ENCODE measurements around the gene GRB2. TPM values are rescaled to one million over a fixed set of nuclear protein-coding genes. Genes with fewer than 3 reads are reported as not detected.
"Not testable (repeated sequence)": the region's sequence is repeated elsewhere in the genome, so short reads cannot be mapped to it uniquely, and the experiment has no call there.

The GRB2 gene
- total RNA-seq (2022) (113 and 115 TPM in 2 replicates), Bru-seq, nascent RNA (percentile 85 among the genes with signal in this experiment), BruChase-seq, experiment 1, labeled RNA remaining after a 2-hour chase (percentile 85 among the genes with signal in this experiment), BruChase-seq, experiment 2, labeled RNA remaining after a 6-hour chase (percentile 90 among the genes with signal in this experiment)
- long read RNA-seq, transcript GRB2-202 (6 exons, 3,248 nt), result major isoform, 181 of 255 reads
- long read RNA-seq, transcript GRB2-205 (5 exons, 3,182 nt), result minor isoform, 25 of 255 reads
- long read RNA-seq, partial matches to known transcripts, result 12 of 255 reads
- long read RNA-seq, other reads (novel, unspliced or antisense), result 35 of 255 reads

DNA sequence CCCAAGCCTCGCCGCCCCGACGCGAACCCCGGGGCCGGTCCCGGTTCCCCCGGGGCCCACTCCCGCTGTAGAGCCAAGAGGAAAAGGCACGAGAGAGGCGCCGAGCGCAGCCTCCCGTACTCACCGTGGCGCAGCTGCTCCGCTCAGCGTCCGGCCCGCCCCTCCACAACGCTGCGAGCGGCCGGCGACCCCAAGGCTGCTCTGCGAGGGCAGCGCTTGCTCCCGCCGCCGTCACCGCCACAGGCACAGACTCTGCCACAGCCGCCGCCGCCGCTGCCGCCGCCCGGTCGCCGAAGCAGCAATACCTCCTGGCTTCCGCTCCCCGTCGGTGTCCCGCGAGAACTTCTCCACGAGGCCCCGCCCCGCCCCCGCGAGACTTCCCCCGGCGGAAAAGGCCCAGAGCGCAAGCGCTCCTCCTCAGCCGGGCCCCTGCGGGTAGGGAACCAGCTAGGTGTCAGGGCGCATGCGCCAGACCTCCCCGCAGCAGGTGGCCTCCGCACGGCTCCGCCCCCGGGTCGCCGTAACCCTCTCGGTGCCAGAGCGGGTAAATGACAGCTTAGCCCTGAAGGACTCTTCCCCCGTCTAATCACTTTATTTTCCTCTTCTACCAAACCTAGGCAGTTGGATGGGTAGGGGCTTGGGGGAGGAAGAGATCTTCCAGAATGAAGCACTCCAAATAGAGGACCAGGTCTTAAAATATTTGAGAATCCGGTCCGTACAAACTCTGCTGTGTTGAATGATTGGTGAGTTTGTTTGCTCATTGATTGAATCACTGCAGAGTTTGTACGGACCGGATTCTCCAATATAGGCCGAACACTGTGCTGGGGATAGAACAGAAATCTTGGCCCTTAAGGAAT is at the start of gene GRB2:
TSS of gene GRB2 (minus strand) at position 314 of the 857 bp plus-strand sequence. CDS start 12,050 bp downstream, outside the sequence.
- TF ChIP-seq CTCF (IDR thresholded peaks at IDR 0.05; ENCODE audit: insufficient read depth in 1 of 2, low read depth in 1 of 2, low read length in 1 of 2, severe bottlenecking in 1 of 2, unreplicated experiment in 1 of 2), result no peak
- Histone ChIP-seq H3K27me3 (replicated peaks; ENCODE audit: control insufficient read depth, insufficient read depth, low read length) (no peaks in the 10 kb centered on the region), H3K9me3 (no peaks in the 10 kb centered on the region), H3K4me3 (ENCODE audit: low read depth, low read length) (peak within 1 kb of the TSS; percentile 70), H3K36me3 (ENCODE audit: control insufficient read depth, insufficient read depth, low read length) (no peaks in the 10 kb centered on the region), H3K4me1 (0 out of 2 replicates have a peak, but pooled peaks cover 6% of the 10 kb centered on the region)
- Mint-ChIP-seq H3K27me3 (ENCODE audit: insufficient read depth, unreplicated experiment) (no peaks in the 10 kb centered on the region), H3K27ac (ENCODE audit: unreplicated experiment) (peak within 1 kb of the TSS; percentile 71), H3K36me3 (ENCODE audit: insufficient read depth, unreplicated experiment) (peaks cover 25% of the 10 kb centered on the region), H3K4me1 (ENCODE audit: low read depth, unreplicated experiment) (peaks cover 12% of the 10 kb centered on the region), H3K9me3 (ENCODE audit: unreplicated experiment) (no peaks in the 10 kb centered on the region), H3K4me3 (ENCODE audit: unreplicated experiment) (peak within 1 kb of the TSS; percentile 78)
- intact Hi-C loops (cut with micrococcal nuclease; ENCODE audit: unreplicated experiment), result loop anchor here (1.0 to 2.0 kb wide), 2 partner anchors 116 to 135 kb away; partner anchors contain the start of genes MIF4GD and SLC25A19
- DNase-seq, result peak; percentile 99 to 100
- no TSS peak for BruUV-seq (replicated peaks)
- ChIA-PET POLR2A (interaction anchor here (0.5 to 1.8 kb wide), 20 partner anchors 9 to 370 kb away, joined by 3 to 26 read pairs (median 4); partner anchors contain the start of genes GGA3, MIF4GD, MRPS7 and SLC25A19), CTCF (interaction anchor here (0.6 to 1.8 kb wide), 13 partner anchors 9 to 450 kb away, joined by 3 to 24 read pairs (median 5); partner anchors contain the start of genes MIF4GD, SLC25A19, TSEN54 and WBP2)

- BruUV-seq (replicated peaks); H3K4me3 ChIP-seq (ENCODE audit: low read depth, low read length); CTCF ChIA-PET; H3K4me3 Mint-ChIP-seq (ENCODE audit: unreplicated experiment); DNase-seq; H3K9me3 Mint-ChIP-seq (ENCODE audit: unreplicated experiment); H3K27me3 ChIP-seq (replicated peaks; ENCODE audit: control insufficient read depth, insufficient read depth, low read length); H3K36me3 ChIP-seq (ENCODE audit: control insufficient read depth, insufficient read depth, low read length); H3K27ac Mint-ChIP-seq (ENCODE audit: unreplicated experiment); H3K27me3 Mint-ChIP-seq (ENCODE audit: insufficient read depth, unreplicated experiment); H3K9me3 ChIP-seq; intact Hi-C loops (cut with micrococcal nuclease; ENCODE audit: unreplicated experiment): not testable (repeated sequence)
- peaks cover 12% of the 10 kb centered on the region for H3K36me3 Mint-ChIP-seq (ENCODE audit: insufficient read depth, unreplicated experiment)
- peaks cover 34% of the 10 kb centered on the region for H3K4me1 ChIP-seq
- H3K4me1 Mint-ChIP-seq (ENCODE audit: low read depth, unreplicated experiment), result peaks cover 23% of the 10 kb centered on the region
- POLR2A ChIA-PET, result interaction anchor here (3.3 kb wide), 1 partner anchor 25 kb away, joined by 31 read pairs; no protein-coding TSS in a partner anchor
Measured at GRCh38 chr17:75454672-75455071, 49.2 kb upstream of the GRB2 start.

DNA sequence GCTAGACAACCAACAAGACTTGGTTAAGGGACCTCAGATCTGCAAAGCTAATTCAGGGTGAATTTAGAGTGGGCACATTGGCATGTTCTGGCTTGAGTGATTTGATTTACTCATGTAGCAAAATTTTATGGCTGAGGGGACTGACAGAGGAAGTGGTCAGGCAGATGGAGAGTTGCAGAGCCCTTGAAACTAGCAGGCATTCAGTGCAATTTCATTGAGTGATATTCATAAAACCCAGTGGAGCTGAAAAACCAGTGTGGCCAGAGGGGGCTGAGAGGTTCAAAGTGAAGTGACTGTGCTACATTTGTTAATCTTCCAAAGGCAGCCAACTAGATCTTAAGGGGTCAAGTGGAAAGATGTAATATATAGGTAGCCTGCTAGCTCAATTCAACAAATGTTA is 48.7 kb upstream of the GRB2 start:
- no TSS peak for BruUV-seq (replicated peaks)
- intact Hi-C loops (cut with micrococcal nuclease; ENCODE audit: unreplicated experiment), result no loop called here
- POLR2A ChIA-PET, result interaction anchor here (0.7 kb wide), 1 partner anchor 48 kb away, joined by 5 read pairs; no protein-coding TSS in a partner anchor
- Histone ChIP-seq H3K9me3 (no peaks in the 10 kb centered on the region), H3K36me3 (ENCODE audit: control insufficient read depth, insufficient read depth, low read length) (no peaks in the 10 kb centered on the region), H3K27me3 (replicated peaks; ENCODE audit: control insufficient read depth, insufficient read depth, low read length) (no peaks in the 10 kb centered on the region), H3K4me1 (peaks cover 29% of the 10 kb centered on the region), H3K4me3 (ENCODE audit: low read depth, low read length) (no peak overlapping the region)
- DNase-seq, result no peak
- Mint-ChIP-seq H3K27me3 (ENCODE audit: insufficient read depth, unreplicated experiment) (no peaks in the 10 kb centered on the region), H3K27ac (ENCODE audit: unreplicated experiment) (peak overlapping the region; percentile 11), H3K36me3 (ENCODE audit: insufficient read depth, unreplicated experiment) (peaks cover 12% of the 10 kb centered on the region), H3K9me3 (ENCODE audit: unreplicated experiment) (no peaks in the 10 kb centered on the region), H3K4me3 (ENCODE audit: unreplicated experiment) (no peak overlapping the region), H3K4me1 (ENCODE audit: low read depth, unreplicated experiment) (peaks cover 22% of the 10 kb centered on the region)
- TF ChIP-seq CTCF (IDR thresholded peaks at IDR 0.05; ENCODE audit: insufficient read depth in 1 of 2, low read depth in 1 of 2, low read length in 1 of 2, severe bottlenecking in 1 of 2, unreplicated experiment in 1 of 2), result no peak
- CTCF ChIA-PET, result interaction anchor here (0.6 kb wide), 1 partner anchor 50 kb away, joined by 5 read pairs; no protein-coding TSS in a partner anchor
